IPS DF 4.7 (cell line): Measurements from ENCODE around the gene CFAP68.
A peak's percentile ranks its signal among the peaks of the same experiment; 100 is the strongest.

Source experiments
- DNase-seq: peaks from one replicate; pipeline ENCODE4 v3.0.0-alpha.2; 2013; ENCODE audit warnings: low spot score; ENCODE audit errors: extremely low read depth

The CFAP68 gene, protein sequence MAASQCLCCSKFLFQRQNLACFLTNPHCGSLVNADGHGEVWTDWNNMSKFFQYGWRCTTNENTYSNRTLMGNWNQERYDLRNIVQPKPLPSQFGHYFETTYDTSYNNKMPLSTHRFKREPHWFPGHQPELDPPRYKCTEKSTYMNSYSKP

DNA sequence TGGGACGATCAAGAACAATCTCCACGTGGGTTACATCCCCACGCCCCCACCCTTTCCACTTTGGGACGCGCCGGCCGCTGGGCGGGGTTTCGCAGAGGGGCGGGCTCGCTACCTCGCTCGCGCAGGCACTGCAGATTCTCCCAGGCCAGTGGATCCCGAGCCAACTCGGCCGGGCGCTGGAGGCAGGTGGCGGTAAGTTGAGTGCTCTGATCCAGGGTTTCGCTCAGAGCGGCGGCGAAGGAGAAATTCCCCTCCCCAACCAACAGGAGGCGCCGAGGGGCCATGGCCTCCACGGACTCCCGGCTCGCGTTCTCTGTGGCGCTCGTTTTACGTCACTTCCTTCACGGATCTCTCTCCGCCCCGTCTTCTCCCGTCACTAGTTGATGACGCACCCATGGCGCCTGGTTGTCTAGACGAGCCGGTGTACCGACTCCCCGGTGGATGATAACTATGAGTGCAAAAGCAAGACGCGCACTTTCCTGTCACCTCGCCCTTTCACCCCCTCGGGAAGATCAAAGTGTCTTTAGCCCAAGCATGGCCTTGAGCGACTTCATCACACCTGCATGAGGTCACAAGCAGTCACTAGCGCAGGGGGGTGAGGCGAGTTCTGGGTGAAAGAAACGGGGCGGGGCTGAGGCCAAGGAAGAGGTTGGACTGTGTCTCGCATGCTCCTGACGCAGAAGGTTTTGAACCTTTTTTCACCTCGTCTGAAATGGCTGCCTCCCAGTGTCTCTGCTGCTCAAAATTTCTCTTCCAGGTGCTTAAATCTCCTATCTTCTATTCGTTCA lies at the start of gene CFAP68, which contains the start of gene FDXACB1:
CFAP68 (plus strand) TSS at position 693 of the 788 bp plus-strand sequence; CDS start at position 713, 20 bp downstream.
FDXACB1 (minus strand) TSS at position 317 of the 788 bp plus-strand sequence; CDS start at position 284, 33 bp downstream.
- peak; percentile 93 for DNase-seq

DNA sequence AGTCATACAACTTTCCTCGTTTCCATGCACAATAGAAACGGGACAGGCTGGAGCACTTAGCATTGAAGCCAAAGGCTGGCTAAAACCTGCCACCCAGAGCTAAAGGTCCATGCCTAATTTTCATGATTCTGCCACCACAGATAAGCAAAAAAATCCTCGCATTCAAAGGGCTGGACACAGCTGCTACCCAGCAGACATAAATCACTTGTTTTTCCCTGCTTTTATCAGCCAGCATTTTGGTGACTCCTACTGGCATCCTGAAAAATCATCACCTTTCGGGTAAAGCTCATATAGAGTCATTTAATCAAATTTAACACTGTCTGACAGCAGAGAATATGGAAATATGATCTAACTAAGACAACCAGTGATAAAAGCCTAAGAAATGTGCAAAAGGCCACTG lies 45.8 kb upstream of the CFAP68 start:
- DNase-seq = no peak

DNA sequence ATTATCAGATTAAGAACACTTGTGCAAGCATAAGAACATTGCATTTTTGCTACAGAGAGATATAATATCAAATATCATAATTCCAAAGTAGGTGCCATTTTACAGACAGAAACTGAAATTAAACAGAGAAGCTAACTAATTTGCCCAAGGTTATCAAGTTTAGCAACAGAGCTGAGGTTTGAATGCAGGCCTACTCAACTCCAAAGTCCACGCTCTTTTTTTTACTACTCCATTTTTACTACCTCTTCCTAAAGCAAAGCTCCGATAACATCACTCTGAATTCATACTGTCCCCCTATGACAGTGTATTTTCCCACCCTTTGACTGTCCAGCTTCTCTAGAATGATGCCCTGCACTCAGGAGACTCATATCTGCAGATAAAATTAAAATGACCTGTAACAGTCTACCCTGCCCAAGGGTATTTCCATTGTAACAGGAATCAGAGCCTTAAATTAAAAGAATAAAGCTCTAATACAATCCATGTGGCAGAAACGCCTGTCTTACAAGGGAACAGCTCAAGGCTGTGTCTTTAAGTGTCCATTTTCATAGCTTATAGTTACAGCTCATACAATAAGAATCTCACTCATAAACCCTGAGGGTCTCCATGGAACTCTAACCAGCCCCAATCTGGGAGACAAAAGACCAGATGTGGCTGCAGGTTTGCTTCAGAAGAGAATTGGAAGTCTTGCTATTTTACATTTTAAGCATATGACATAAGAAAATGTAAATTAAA lies 44.7 kb upstream of the CFAP68 start:
- no peak for DNase-seq

- no peak for DNase-seq
These were observed 43.7 kb upstream of the CFAP68 start for GRCh38 chr11:111835665-111836064.

DNA sequence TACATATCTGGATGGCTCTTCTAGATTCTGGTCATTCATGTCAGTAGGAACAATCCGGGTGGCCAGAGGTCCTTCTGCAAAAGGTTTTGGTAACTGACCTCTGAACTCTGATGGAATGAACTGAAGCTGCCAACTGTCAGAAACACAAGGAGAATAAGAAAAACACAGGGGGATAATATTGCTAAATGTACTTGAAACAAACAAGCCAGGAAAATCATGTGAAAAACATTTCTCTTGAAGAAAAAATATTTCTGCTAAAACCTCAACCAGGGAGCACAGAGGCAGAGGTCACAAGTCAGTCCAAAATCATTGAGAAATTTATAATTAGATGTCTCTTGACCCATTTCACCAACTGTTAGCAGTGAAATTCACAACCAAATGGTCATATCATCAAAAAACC lies 43.2 kb upstream of the CFAP68 start:
- DNase-seq = no peak

DNA sequence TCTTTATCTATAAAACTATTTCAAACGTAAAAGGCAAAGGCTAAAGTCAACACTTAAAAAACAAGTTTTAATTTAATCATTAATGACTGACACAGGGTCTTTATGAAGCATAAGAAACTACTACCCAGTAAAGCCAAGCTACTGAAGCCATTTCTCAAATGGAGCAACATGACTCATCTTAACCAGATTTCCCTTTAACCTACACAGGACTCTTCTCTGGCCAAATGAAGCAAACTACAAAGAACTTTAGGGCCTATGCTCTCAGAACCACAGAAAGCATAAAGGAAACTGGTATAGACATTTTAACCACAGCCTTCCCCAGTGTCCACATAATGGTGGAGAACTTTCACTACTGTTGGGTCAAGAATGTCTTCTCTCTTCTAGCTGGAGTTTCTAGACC lies 42.6 kb upstream of the CFAP68 start:
- no peak for DNase-seq

- no peak for DNase-seq
These were observed 41.9 kb upstream of the CFAP68 start for GRCh38 chr11:111837366-111837891.

DNA sequence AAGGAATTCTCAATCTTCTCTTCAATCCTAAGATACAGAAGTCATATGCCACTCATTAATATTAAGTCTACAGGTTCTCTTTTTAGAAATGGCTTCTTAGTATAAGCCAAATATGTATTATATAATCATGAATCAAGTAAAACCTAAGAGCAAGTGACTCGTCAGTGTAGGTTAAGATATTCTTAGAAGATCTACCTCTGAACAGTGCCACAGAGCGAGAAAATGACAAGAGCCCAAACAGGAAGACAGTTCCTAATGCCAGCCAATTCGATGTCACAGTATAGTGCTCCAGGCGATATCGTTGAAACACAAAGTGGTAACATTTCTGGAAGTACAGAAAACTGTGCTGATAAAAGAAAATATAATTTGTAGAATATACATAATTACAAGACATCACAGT lies 41.3 kb upstream of the CFAP68 start:
- no peak for DNase-seq

GRCh38 chr11:111840143-111840542 lies 39.2 kb upstream of the CFAP68 start:
- DNase-seq = no peak

DNA sequence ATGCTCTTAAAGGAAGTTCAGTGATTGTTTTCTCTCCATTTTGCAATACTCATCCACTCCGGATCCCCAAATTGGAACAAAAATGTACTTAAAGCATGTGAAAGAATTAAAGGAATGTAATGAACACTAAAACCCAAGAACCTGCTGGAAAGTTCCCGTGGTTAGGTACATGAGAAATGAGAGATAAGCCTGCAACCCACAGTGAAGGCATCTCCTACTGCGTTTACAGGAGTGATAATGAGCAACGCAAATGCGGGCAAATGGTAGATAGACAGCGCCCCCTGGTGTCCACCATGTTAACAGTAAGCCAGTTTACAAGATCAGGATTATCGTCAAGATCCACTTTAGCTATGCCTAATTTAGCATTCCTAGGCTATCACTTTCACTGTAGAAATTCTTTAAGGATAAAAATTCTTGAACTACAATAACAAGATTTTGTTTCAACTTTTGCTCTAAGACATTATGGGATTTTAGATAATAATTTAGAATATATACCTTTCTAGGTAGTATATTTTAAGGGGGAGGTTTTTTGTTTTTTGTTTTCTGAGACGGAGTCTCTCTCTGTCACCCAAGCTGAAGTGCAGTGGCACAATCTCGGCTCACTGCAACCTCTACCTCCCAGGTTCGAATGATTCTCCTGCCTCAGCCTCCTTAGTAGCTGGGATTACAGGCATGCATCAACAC lies 37.8 kb upstream of the CFAP68 start:
- peak; percentile 69 for DNase-seq

GRCh38 chr11:111843661-111844060 lies 35.7 kb upstream of the CFAP68 start:
- no peak for DNase-seq

DNA sequence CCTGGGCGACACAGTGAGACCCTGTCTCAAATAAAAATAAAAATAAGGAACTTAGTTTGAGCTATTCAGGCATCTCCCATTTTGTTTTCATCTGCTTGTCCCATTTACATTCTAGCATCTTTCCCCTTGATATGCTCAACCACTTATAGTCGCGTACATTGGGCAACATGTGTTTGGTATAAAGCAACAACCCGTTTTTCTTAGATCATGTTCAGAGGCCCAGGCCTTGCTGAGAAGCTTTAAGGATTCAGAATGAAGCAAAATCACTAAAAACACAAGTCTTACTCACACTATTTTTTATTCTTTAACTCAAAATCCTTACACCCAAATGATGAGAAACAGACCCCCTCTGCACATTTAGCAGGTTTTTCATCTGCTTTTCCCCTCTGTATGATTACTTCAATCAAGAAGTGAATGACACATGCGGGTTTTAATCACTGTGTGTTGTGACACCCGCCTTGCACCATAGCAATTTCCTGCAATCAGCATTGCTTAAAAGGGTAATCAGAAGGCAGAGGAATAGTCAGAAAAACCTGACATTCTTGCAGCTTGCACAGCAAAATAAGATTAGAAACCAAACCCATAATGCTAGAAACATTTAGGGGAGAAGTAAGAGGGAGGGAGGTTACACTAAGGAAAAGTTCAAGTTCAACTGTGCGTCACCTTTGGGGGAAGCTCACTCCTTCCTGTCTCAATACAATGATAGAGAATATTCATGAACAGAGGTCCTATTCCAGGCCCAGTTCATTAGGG lies 33.9 kb upstream of the CFAP68 start:
- no peak for DNase-seq

GRCh38 chr11:111846063-111846462 lies 33.3 kb upstream of the CFAP68 start:
- no peak for DNase-seq

- no peak for DNase-seq
These were observed 32.7 kb upstream of the CFAP68 start for GRCh38 chr11:111846636-111847035.

DNA sequence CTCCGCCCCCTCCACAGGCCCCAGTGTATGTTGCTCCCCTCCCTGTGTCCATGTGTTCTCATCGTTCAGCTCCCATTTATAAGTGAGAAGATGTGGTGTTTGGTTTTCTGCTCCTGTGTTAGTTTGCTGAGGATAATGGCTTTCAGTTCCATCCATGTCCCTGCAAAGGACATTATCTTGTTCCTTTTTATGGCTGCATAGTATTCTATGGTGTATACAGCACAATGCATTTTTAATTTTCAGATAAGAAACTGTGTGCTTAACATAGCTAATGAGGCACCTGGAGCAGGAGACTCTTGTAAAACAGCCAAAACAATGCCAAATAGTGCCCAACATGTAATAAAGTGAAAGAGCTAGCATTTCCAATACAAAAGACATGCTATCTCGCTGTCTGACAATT lies 29.7 kb upstream of the CFAP68 start:
- DNase-seq = no peak

DNA sequence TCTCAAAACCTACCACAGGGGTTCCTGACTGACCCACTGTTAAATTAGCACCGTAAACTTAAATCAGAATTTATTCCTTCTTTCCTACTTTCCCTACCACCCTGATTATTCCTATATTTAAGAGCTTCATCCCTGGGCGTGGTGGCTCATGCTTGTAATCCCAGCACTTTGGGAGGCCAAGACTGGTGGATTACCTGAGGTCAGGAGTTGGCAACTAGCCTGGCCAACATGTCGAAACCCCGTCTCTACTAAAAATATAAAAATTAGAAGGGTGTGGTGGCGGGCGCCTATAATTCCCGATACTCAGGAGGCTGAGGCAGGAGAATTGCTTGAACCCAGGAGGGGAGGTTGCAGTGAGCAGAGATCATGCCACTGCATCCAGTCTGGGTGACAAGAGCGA lies 28.3 kb upstream of the CFAP68 start:
- DNase-seq = no peak

DNA sequence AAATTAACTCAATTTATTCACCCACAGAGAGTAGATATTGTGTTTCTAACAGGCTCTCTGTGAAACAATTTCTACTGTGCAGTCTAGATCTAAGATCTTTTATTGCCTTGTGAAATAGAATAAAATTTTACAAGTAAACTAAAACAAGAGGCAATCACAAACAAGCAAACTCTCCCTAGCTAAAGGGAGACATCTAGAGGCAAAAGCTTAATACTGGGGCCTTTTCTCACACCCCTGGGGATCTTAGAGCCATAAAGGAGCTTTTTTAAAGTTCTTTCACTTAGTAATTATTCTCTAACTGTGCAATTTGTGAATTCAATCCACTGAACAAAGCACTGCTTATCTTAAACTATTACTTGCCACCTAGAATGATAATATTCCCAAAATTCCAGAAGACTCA lies 27.7 kb upstream of the CFAP68 start:
- DNase-seq = no peak

DNA sequence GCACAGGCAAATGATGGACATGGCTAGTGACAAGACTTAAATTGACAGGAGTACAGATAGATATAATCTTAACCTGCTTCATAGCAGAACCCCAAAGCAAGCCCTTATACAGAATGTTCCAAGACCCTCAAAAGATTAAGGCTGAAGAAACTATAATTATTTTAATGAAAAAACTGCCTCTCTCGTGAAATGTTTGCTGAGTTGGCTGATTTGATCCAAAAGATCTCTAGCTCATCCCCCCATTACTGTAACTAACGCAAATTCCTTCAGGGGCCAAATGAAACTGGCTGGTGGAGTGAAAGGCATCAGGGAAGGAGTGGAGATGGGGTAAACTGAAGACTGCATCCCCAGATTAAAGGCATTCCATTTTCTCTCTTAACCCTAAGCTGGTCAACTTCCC lies 27.2 kb upstream of the CFAP68 start:
- no peak for DNase-seq

- no peak for DNase-seq
These were observed 23.8 kb upstream of the CFAP68 start for GRCh38 chr11:111855506-111855905.

DNA sequence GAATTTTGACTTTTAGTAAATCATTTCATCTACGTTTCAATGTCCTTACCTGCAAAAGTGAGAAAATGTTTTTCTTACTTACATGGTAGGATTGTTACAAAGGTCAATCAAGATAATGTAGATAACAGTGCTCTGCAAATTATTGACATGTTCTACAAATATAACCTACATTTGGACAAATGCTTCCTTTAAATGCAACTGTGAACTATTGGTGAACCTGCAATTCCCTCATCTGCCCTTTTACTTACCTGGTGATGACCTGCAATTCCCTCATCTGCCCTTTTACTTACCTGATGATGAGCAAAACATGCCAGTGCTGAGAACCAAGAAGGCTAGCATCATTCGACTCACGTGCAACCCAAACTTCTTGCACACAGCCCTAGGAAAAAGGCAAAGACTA lies 19.1 kb upstream of the CFAP68 start:
- DNase-seq = no peak

- DNase-seq = no peak
These were observed 9.2 kb upstream of the CFAP68 start for GRCh38 chr11:111870113-111870512.
